Measurements from ENCODE around the gene SLC16A12.

SLC16A12 gene

GRCh38 chr10:89389254-89389653 is 146.1 kb downstream of the SLC16A12 start:
- no peak overlapping the region for H3K27ac ChIP-seq
- no peak overlapping the region for H3K4me3 ChIP-seq (IDR thresholded peaks at IDR 0.05; ENCODE audit: insufficient read depth, low read depth, low read length)
- H3K27me3 ChIP-seq (ENCODE audit: insufficient read depth, low read depth), result no peaks in the 10 kb centered on the region
- H3K36me3 ChIP-seq (ENCODE audit: insufficient read depth), result no peaks in the 10 kb centered on the region
- H3K4me2 ChIP-seq, result no peak overlapping the region
- H3K79me2 ChIP-seq (ENCODE audit: insufficient read depth, low read depth), result no peaks in the 10 kb centered on the region
- no peak overlapping the region for H3K9ac ChIP-seq
- peaks cover 55% of the 10 kb centered on the region for H3K4me1 ChIP-seq (ENCODE audit: low read depth, poor library complexity, severe bottlenecking)
- H2AFZ ChIP-seq (ENCODE audit: low read depth), result no peak overlapping the region
- TF ChIP-seq CTCF (conservative IDR thresholded peaks at IDR 0.05; ENCODE audit: low read depth, low read length), result peak; percentile 27; the same call in 1 of the 2 replicates
- H4K20me1 ChIP-seq (ENCODE audit: insufficient read depth), result no peaks in the 10 kb centered on the region

- Histone ChIP-seq H3K9ac (no peak overlapping the region), H3K27me3 (ENCODE audit: insufficient read depth, low read depth) (no peaks in the 10 kb centered on the region), H3K4me3 (IDR thresholded peaks at IDR 0.05; ENCODE audit: insufficient read depth, low read depth, low read length) (no peak overlapping the region), H3K36me3 (ENCODE audit: insufficient read depth) (no peaks in the 10 kb centered on the region), H3K79me2 (ENCODE audit: insufficient read depth, low read depth) (no peaks in the 10 kb centered on the region), H3K4me1 (ENCODE audit: low read depth, poor library complexity, severe bottlenecking) (peaks cover 51% of the 10 kb centered on the region), H3K27ac (no peak overlapping the region), H2AFZ (ENCODE audit: low read depth) (no peak overlapping the region), H4K20me1 (ENCODE audit: insufficient read depth) (no peaks in the 10 kb centered on the region), H3K4me2 (no peak overlapping the region)
- TF ChIP-seq CTCF (conservative IDR thresholded peaks at IDR 0.05; ENCODE audit: low read depth, low read length), result no peak
These were observed 146.6 kb downstream of the SLC16A12 start for GRCh38 chr10:89388806-89389205.

- Histone ChIP-seq H3K4me2 (no peak overlapping the region), H3K36me3 (ENCODE audit: insufficient read depth) (no peaks in the 10 kb centered on the region), H3K4me3 (IDR thresholded peaks at IDR 0.05; ENCODE audit: insufficient read depth, low read depth, low read length) (no peak overlapping the region), H3K9ac (no peak overlapping the region), H3K27ac (no peak overlapping the region), H3K4me1 (ENCODE audit: low read depth, poor library complexity, severe bottlenecking) (peaks cover 14% of the 10 kb centered on the region), H4K20me1 (ENCODE audit: insufficient read depth) (no peaks in the 10 kb centered on the region), H3K79me2 (ENCODE audit: insufficient read depth, low read depth) (no peaks in the 10 kb centered on the region), H2AFZ (ENCODE audit: low read depth) (no peak overlapping the region), H3K27me3 (ENCODE audit: insufficient read depth, low read depth) (no peaks in the 10 kb centered on the region)
- TF ChIP-seq CTCF (conservative IDR thresholded peaks at IDR 0.05; ENCODE audit: low read depth, low read length), result no peak
These were observed 150.7 kb downstream of the SLC16A12 start for GRCh38 chr10:89384474-89385340.

GRCh38 chr10:89382757-89383156 is 152.6 kb downstream of the SLC16A12 start:
- H3K4me2 ChIP-seq, result no peak overlapping the region

More at GRCh38 chr10:89382757-89383156, 152.6 kb downstream of the SLC16A12 start:
- no peaks in the 10 kb centered on the region for H3K79me2 ChIP-seq (ENCODE audit: insufficient read depth, low read depth)
- no peaks in the 10 kb centered on the region for H3K36me3 ChIP-seq (ENCODE audit: insufficient read depth)
- no peaks in the 10 kb centered on the region for H4K20me1 ChIP-seq (ENCODE audit: insufficient read depth)
- H2AFZ ChIP-seq (ENCODE audit: low read depth), result no peak overlapping the region
- no peaks in the 10 kb centered on the region for H3K4me1 ChIP-seq (ENCODE audit: low read depth, poor library complexity, severe bottlenecking)
- H3K9ac ChIP-seq, result no peak overlapping the region
- no peak for TF ChIP-seq CTCF (conservative IDR thresholded peaks at IDR 0.05; ENCODE audit: low read depth, low read length)
- H3K27ac ChIP-seq, result no peak overlapping the region
- no peaks in the 10 kb centered on the region for H3K27me3 ChIP-seq (ENCODE audit: insufficient read depth, low read depth)
- no peak overlapping the region for H3K4me3 ChIP-seq (IDR thresholded peaks at IDR 0.05; ENCODE audit: insufficient read depth, low read depth, low read length)
